IMR-90 (cell line): ENCODE measurements around the gene PTPN23. TPM values are rescaled to one million over a fixed set of nuclear protein-coding genes. Genes with fewer than 3 reads are reported as not detected.

ENCODE experiments used
- ATAC-seq: fragments of 200-7000 bp; cut with Tn5 transposase; 2 replicates; pipeline ENCODE4 v1.9.1; 2020; ENCODE audit warnings: low read depth, mild to moderate bottlenecking, moderate library complexity
- BruUV-seq: library from RNA; stranded (reverse); fragments of 400-500 nt; replicated peaks from 2 replicates; lab custom pipeline; 2021; lab: Mats Ljungman, UMichigan
- CTCF ChIA-PET: fragments of 300-600 bp; formaldehyde crosslinking; extraction: SDS; loops from one replicate; lab custom pipeline; 2021; ENCODE audit warnings: antibody characterized with exemption; lab: Yijun Ruan, JAX
- POLR2A ChIA-PET: fragments of 300-600 bp; sonication (Branson Sonifier 250); formaldehyde crosslinking; loops from one replicate; lab custom pipeline; 2022; ENCODE audit warnings: antibody characterized with exemption; ENCODE audit not compliant: unreplicated experiment; lab: Charles Lee
- DNase-seq: peaks from one replicate; pipeline ENCODE4 v3.0.0; 2013
- H2AFZ ChIP-seq: replicated peaks from 2 replicates; pipeline ENCODE3; 2013; ENCODE audit warnings: low read length, mild to moderate bottlenecking; ENCODE audit not compliant: poor library complexity
- H2AK5ac ChIP-seq: 2 replicates; pipeline ENCODE4 v1.6.1; 2013; ENCODE audit warnings: low read depth, low read length, inconsistent platforms
- H2AK9ac ChIP-seq: replicated peaks from 2 replicates; pipeline ENCODE3; 2013; ENCODE audit warnings: mild to moderate bottlenecking, low read depth, low read length, moderate library complexity; ENCODE audit not compliant: poor library complexity
- H2BK120ac ChIP-seq: 2 replicates; pipeline ENCODE4 v1.6.1; 2013; ENCODE audit warnings: low read depth, low read length, inconsistent platforms
- H2BK15ac ChIP-seq: 3 replicates; pipeline ENCODE4 v1.6.1; 2013; ENCODE audit warnings: low read depth, low read length, inconsistent platforms
- H2BK20ac ChIP-seq: 2 replicates; pipeline ENCODE4 v1.6.1; 2013; ENCODE audit warnings: low read depth, mild to moderate bottlenecking, inconsistent platforms, low read length, moderate library complexity
- H2BK5ac ChIP-seq: 2 replicates; pipeline ENCODE4 v1.6.1; 2013; ENCODE audit warnings: mild to moderate bottlenecking, low read depth, low read length, inconsistent platforms; ENCODE audit not compliant: poor library complexity, severe bottlenecking
- H3K14ac ChIP-seq: replicated peaks from 2 replicates; pipeline ENCODE4 v1.6.1; 2013; ENCODE audit warnings: low read depth, low read length, inconsistent platforms
- H3K18ac ChIP-seq: 2 replicates; pipeline ENCODE4 v1.6.1; 2013; ENCODE audit warnings: low read depth, low read length, control low read depth
- H3K23ac ChIP-seq: 2 replicates; pipeline ENCODE4 v1.6.1; 2013; ENCODE audit warnings: low read depth, low read length, inconsistent platforms
- H3K27ac ChIP-seq: 2 replicates; pipeline ENCODE4 v1.5.1; 2013; ENCODE audit warnings: mild to moderate bottlenecking, control low read depth, low read length; ENCODE audit not compliant: insufficient read depth
- H3K27me3 ChIP-seq: 2 replicates; pipeline ENCODE4 v1.6.1; 2013; ENCODE audit warnings: low read length; ENCODE audit not compliant: control insufficient read depth, insufficient read depth
- H3K36me3 ChIP-seq: 2 replicates; pipeline ENCODE4 v1.6.1; 2013; ENCODE audit warnings: low read length, mixed read lengths; ENCODE audit not compliant: control insufficient read depth, insufficient read depth
- H3K4ac ChIP-seq: 2 replicates; pipeline ENCODE4 v1.6.1; 2013; ENCODE audit warnings: low read depth, low read length, inconsistent platforms
- H3K4me1 ChIP-seq: 2 replicates; pipeline ENCODE4 v1.6.1; 2013; ENCODE audit warnings: low read length, mixed read lengths; ENCODE audit not compliant: control insufficient read depth, insufficient read depth
- H3K4me2 ChIP-seq: 2 replicates; pipeline ENCODE4 v1.6.1; 2013; ENCODE audit warnings: low read depth, mild to moderate bottlenecking, control low read depth, low read length, moderate library complexity
- H3K4me3 ChIP-seq: 2 replicates; pipeline ENCODE4 v1.5.1; 2013; ENCODE audit warnings: low read depth, mild to moderate bottlenecking, control low read depth, low read length, moderate library complexity; ENCODE audit not compliant: insufficient read depth
- H3K56ac ChIP-seq: 2 replicates; pipeline ENCODE4 v1.6.1; 2013; ENCODE audit warnings: low read length, inconsistent platforms; ENCODE audit not compliant: insufficient read depth; ENCODE audit errors: extremely low read depth
- H3K79me1 ChIP-seq, 2 experiments: 2 replicates each; pipeline ENCODE4 v1.6.1; 2013; ENCODE audit warnings: low read length in 2 of 2, inconsistent platforms in 1 of 2, low read depth in 1 of 2
- H3K9ac ChIP-seq: 2 replicates; pipeline ENCODE4 v1.6.1; 2013; ENCODE audit warnings: low read depth, low read length, control low read depth
- H3K9me1 ChIP-seq: 2 replicates; pipeline ENCODE4 v1.6.1; 2013; ENCODE audit warnings: low read length, inconsistent platforms; ENCODE audit not compliant: insufficient read depth
- H3K9me3 ChIP-seq: 2 replicates; pipeline ENCODE4 v1.6.1; 2013; ENCODE audit warnings: low read length; ENCODE audit not compliant: control insufficient read depth, insufficient read depth
- H4K20me1 ChIP-seq: 2 replicates; pipeline ENCODE4 v1.6.1; 2013; ENCODE audit warnings: low read length, inconsistent platforms; ENCODE audit not compliant: insufficient read depth
- H4K5ac ChIP-seq: 2 replicates; pipeline ENCODE4 v1.6.1; 2013; ENCODE audit warnings: mild to moderate bottlenecking, low read depth, low read length, control low read depth
- H4K8ac ChIP-seq, 2 experiments: 2 replicates each; pipeline ENCODE4 v1.6.1; 2013; ENCODE audit warnings: low read depth in 2 of 2, low read length in 2 of 2, control low read depth in 1 of 2, inconsistent platforms in 1 of 2
- H4K91ac ChIP-seq: 2 replicates; pipeline ENCODE4 v1.6.1; 2013; ENCODE audit warnings: low read depth, low read length, inconsistent platforms; ENCODE audit not compliant: insufficient read depth
- CHD1 ChIP-seq: IDR thresholded peaks from 2 replicates; pipeline ENCODE4 v1.6.1; 2012; ENCODE audit warnings: low read depth, low read length, improper control_type of control experiment
- CTCF ChIP-seq: conservative IDR thresholded peaks from 2 replicates; pipeline ENCODE4 v1.5.1; 2012; ENCODE audit warnings: mild to moderate bottlenecking, low read depth, low read length, improper control_type of control experiment
- FOS ChIP-seq: fragments of 150-350 bp; IDR thresholded peaks from 2 replicates; pipeline ENCODE4 v1.6.1; 2016; ENCODE audit warnings: low read depth, low read length
- MAFK ChIP-seq: IDR thresholded peaks from 2 replicates; pipeline ENCODE4 v1.6.1; 2012; ENCODE audit warnings: low read depth, low read length, improper control_type of control experiment
- MAZ ChIP-seq: IDR thresholded peaks from 2 replicates; pipeline ENCODE4 v1.6.1; 2012; ENCODE audit warnings: low read depth, mild to moderate bottlenecking, low read length, improper control_type of control experiment, moderate library complexity, borderline replicate concordance
- POLR2A ChIP-seq: IDR thresholded peaks from 2 replicates; pipeline ENCODE4 v1.6.1; 2012; ENCODE audit warnings: mild to moderate bottlenecking, low read depth, low read length
- RAD21 ChIP-seq: IDR thresholded peaks from 2 replicates; pipeline ENCODE4 v1.6.1; 2012; ENCODE audit warnings: low read length, improper control_type of control experiment
- RCOR1 ChIP-seq: IDR thresholded peaks from 2 replicates; pipeline ENCODE4 v1.6.1; 2012; ENCODE audit warnings: mild to moderate bottlenecking, low read length, improper control_type of control experiment; ENCODE audit not compliant: insufficient replicate concordance
- RFX5 ChIP-seq: IDR thresholded peaks from 2 replicates; pipeline ENCODE4 v1.8.0; 2012; ENCODE audit warnings: low read depth, mild to moderate bottlenecking, low read length, moderate library complexity
- SMC3 ChIP-seq: fragments of 150-350 bp; IDR thresholded peaks from 2 replicates; pipeline ENCODE4 v1.6.1; 2016; ENCODE audit warnings: low read depth, mild to moderate bottlenecking, antibody characterized with exemption, low read length, moderate library complexity
- USF2 ChIP-seq: fragments of 150-350 bp; IDR thresholded peaks from 2 replicates; pipeline ENCODE4 v1.6.1; 2017; ENCODE audit warnings: mild to moderate bottlenecking, antibody characterized with exemption, low read length, low read depth
- WGBS, 2 experiments: methylation state at CpG; one replicate each; pipeline versions ENCODE4 v1.1.5 to v1.1.7; 2013; ENCODE audit warnings: missing lambda C conversion rate in 2 of 2; ENCODE audit not compliant: insufficient read length in 1 of 2; ENCODE audit errors: extremely low coverage in 2 of 2; 5-methylcytosine and 5-hydroxymethylcytosine counted together
- dilution Hi-C: fragments of 300-500 bp; cut with HindIII; formaldehyde crosslinking; loops from one replicate; pipeline ENCODE4 v1.14.3; 2018; ENCODE audit warnings: low sequenced_read_pairs; ENCODE audit not compliant: unreplicated experiment
- in situ Hi-C: fragments of 300-500 bp; cut with MboI; formaldehyde crosslinking; loops from 3 replicates; pipeline ENCODE4 v1.14.3; 2019; ENCODE audit warnings: low sequenced_read_pairs, inconsistent platforms, mixed read lengths
- intact Hi-C: fragments of 100-400 bp; cut with micrococcal nuclease; formaldehyde crosslinking; loops from 2 replicates; pipeline ENCODE4 v1.10.0; 2022
- polyA plus RNA-seq, 3 experiments: library from polyadenylated mRNA; depleted of rRNA; stranded (reverse); fragments of >200 nt; gene quantifications; 2 replicates each; pipeline ENCODE4 v1.2.3, GENCODE V29; 2012; ENCODE audit warnings: low replicate concordance in 1 of 3
- total RNA-seq: library from RNA; depleted of rRNA; stranded (reverse); fragments of >200 nt; gene quantifications from 2 replicates; pipeline ENCODE4 v1.2.3, GENCODE V29; 2012

The PTPN23 gene
- total and polyA plus RNA-seq, 2 of the 4 experiments (the other 2 are of a cell fraction), result 4.5 to 15.1 TPM

- TF ChIP-seq POLR2A (no peak), RFX5 (no peak)
Measured at GRCh38 chr3:47418167-47419082, 37.6 kb downstream of the PTPN23 start (continued).

- Histone ChIP-seq H4K20me1 (peaks cover 9% of the 10 kb centered on the region), H3K56ac (no peak overlapping the region), H3K4me3 (no peak overlapping the region), H4K91ac (no peak overlapping the region), H2BK20ac (no peak overlapping the region), H3K9me3 (no peaks in the 10 kb centered on the region), H3K4ac (no peak overlapping the region), H2BK5ac (no peak overlapping the region), H2AK9ac (peak overlapping the region; percentile 42), H3K9ac (no peak overlapping the region), H3K79me1 (peaks cover 4 to 17% of the 10 kb centered on the region in 2 experiments; a peak in 2 of 4 replicates), H3K14ac (no peak overlapping the region), H3K9me1 (peaks cover 9% of the 10 kb centered on the region), H2AFZ (peak overlapping the region; percentile 32), H4K5ac (no peak overlapping the region), H2BK120ac (no peak overlapping the region), H3K18ac (no peak overlapping the region), H4K8ac (no peak overlapping the region), H3K36me3 (peaks cover 42% of the 10 kb centered on the region), H3K23ac (no peak overlapping the region), H2BK15ac (no peak overlapping the region), H2AK5ac (no peak overlapping the region), H3K4me2 (no peak overlapping the region), H3K27me3 (no peaks in the 10 kb centered on the region), H3K4me1 (peaks cover 4% of the 10 kb centered on the region; the same call in 1 of the 2 replicates), H3K27ac (no peak overlapping the region)
- DNase-seq, result no peak
- ChIA-PET CTCF (no interaction called here), POLR2A (no interaction called here)
- intact Hi-C loops, result no loop called here
- BruUV-seq, result no TSS peak
- WGBS, 2 experiments, result 90% methylated on average over 2 of the region's 17 CpGs; no CpG with 5 or more reads in 1 of the 2 experiments
- dilution Hi-C loops, result no loop called here
- no peak for ATAC-seq
- in situ Hi-C loops, result loop anchor here (5.0 kb wide), 2 partner anchors 58 to 368 kb away; partner anchors contain the start of gene SCAP
- no peak for TF ChIP-seq SMC3
- TF ChIP-seq MAFK, result no peak
- TF ChIP-seq MAZ, result no peak
- no peak for TF ChIP-seq USF2
- no peak for TF ChIP-seq RFX5
- TF ChIP-seq RCOR1, result no peak
- TF ChIP-seq RAD21, result no peak
- TF ChIP-seq CHD1, result no peak
- no peak for TF ChIP-seq POLR2A
- no peak for TF ChIP-seq FOS
- no peak for TF ChIP-seq CTCF
Measured at GRCh38 chr3:47419083-47420043, 38.5 kb downstream of the PTPN23 start.
